Activated naive CD4-positive, alpha-beta T cell treated with anti-CD3 and anti-CD28 coated beads for 36 hours (primary cell): ENCODE data around the gene DNAH6. TPM values are rescaled to one million over a fixed set of nuclear protein-coding genes. Genes with fewer than 3 reads are reported as not detected.
"Not testable (repeated sequence)": the region's sequence is repeated elsewhere in the genome, so short reads cannot be mapped to it uniquely, and the experiment has no call there.

ENCODE experiments used
- CTCF ChIA-PET: fragments of 350-600 bp; sonication (Branson Sonifier 250); formaldehyde crosslinking; loops from one replicate; lab custom pipeline; 2021; ENCODE audit warnings: antibody characterized with exemption; lab: Charles Lee
- DNase-seq: peaks from one replicate; pipeline ENCODE4 v3.0.0-alpha.2; 2020
- H3K27ac Mint-ChIP-seq: one replicate; pipeline ENCODE4 v1.8.0; 2021; ENCODE audit warnings: mild to moderate bottlenecking, mixed read lengths
- H3K27me3 Mint-ChIP-seq: one replicate; pipeline ENCODE4 v1.8.0; 2021; ENCODE audit warnings: low read depth, mixed read lengths
- H3K36me3 Mint-ChIP-seq: one replicate; pipeline ENCODE4 v1.8.0; 2021; ENCODE audit warnings: low read depth, mixed read lengths
- H3K4me1 Mint-ChIP-seq: one replicate; pipeline ENCODE4 v1.8.0; 2021; ENCODE audit warnings: low read depth, mixed read lengths
- H3K4me3 Mint-ChIP-seq: one replicate; pipeline ENCODE4 v1.8.0; 2021; ENCODE audit warnings: mild to moderate bottlenecking, moderate library complexity, mixed read lengths
- H3K9me3 Mint-ChIP-seq: one replicate; pipeline ENCODE4 v1.8.0; 2021; ENCODE audit warnings: mixed read lengths
- intact Hi-C: fragments of 100-400 bp; cut with micrococcal nuclease; formaldehyde crosslinking; loops from one replicate; pipeline ENCODE4 v1.15.1; 2023
- total RNA-seq, 2 experiments: library from RNA; stranded (reverse); gene quantifications; one replicate each; pipeline ENCODE4 v1.2.3, GENCODE V29; 2021

Gene DNAH6
- total RNA-seq, 2 experiments from 2014 or later: 0.07 to 0.62 TPM

GRCh38 chr2:84868327-84868726, 352.0 kb downstream of the DNAH6 start:
- not testable (repeated sequence) for DNase-seq, H3K4me3 Mint-ChIP-seq, H3K27me3 Mint-ChIP-seq, H3K9me3 Mint-ChIP-seq
- intact Hi-C loops: loop anchor here (5.0 to 10.0 kb wide), 2 partner anchors 554 to 846 kb away; no protein-coding TSS in a partner anchor
- Mint-ChIP-seq H3K36me3 (peaks cover 39% of the 10 kb centered on the region), H3K27ac (peak overlapping the region; percentile 75), H3K4me1 (peaks cover 88% of the 10 kb centered on the region)
- CTCF ChIA-PET: interaction anchor here (0.6 to 1.8 kb wide), 5 partner anchors 11 to 342 kb away, joined by 3 to 10 read pairs (median 5); no protein-coding TSS in a partner anchor

Other genes starting within 250 kb of the DNAH6 start
- gene SUCLG1, start 57.2 kb upstream of the DNAH6 start, total RNA-seq: 10 to 100 TPM; 75.3 to 80.7 TPM